HG02759 (cell line): ENCODE data around the gene SLC10A7.

ENCODE experiments used
- ATAC-seq: cut with Tn5 transposase; IDR thresholded peaks from one replicate; pipeline ENCODE4 v1.9.1; 2021; ENCODE audit warnings: mild to moderate bottlenecking, moderate library complexity; ENCODE audit not compliant: unreplicated experiment

Gene SLC10A7

GRCh38 chr4:146224326-146224966, 297.3 kb downstream of the SLC10A7 start:
- no peak for ATAC-seq

- ATAC-seq, result no peak
Observed at GRCh38 chr4:146222313-146222712, 299.4 kb downstream of the SLC10A7 start.

DNA sequence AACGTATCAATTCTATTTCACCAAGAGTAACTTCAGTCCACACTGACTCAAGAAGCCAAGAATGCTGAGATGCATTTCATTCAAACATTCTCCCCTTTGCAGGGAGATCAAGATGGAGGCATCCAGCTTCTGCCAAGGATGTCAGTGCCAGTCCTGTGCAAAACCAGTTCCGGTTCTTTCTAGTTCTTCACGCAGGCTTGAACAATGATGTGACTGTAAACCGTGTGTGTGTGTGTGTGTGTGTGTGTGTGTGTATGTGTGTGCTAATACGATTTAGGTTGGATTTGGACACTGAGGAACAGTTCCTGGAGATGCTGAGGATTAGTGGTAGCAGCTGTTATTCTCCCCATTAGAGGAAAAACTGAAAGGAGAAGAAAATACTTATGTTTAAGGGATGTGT, 307.5 kb downstream of the SLC10A7 start, which contains the start of gene REELD1:
Gene REELD1, plus strand, starts transcription at position 301 of the 400 bp plus-strand sequence. CDS start 2,415 bp downstream, outside the sequence.
- ATAC-seq, result no peak

GRCh38 chr4:146212781-146213180, 309.0 kb downstream of the SLC10A7 start:
- ATAC-seq, result no peak

- ATAC-seq, result no peak
Observed at GRCh38 chr4:146211440-146211839, 310.3 kb downstream of the SLC10A7 start.

DNA sequence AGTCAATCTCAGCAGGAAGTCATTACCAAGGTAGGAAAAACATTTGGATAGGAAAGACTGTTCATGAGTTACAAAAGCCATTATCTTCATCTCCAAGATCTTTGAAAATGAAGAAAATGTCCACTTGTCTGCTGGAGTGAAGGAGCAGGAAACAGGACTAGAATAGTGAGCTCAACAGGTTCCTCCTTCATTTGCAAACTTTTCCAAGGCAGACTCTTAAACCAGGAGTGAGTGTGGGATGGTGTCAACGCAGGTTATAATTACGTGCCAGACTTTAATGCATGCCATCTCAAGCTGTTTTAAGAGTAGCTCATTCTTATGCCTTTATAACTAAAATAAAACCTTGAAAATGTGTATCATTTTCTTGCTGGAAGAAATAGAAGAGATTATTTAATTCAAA, 310.9 kb downstream of the SLC10A7 start:
- no peak for ATAC-seq

GRCh38 chr4:146207410-146207809, 314.3 kb downstream of the SLC10A7 start:
- no peak for ATAC-seq
